Measurements from ENCODE around the gene RREB1. TPM values are rescaled to one million over a fixed set of nuclear protein-coding genes. Genes with fewer than 3 reads are reported as not detected.

The RREB1 gene
- polyA plus RNA-seq, 1 donor (not counting 4 experiments of a cell fraction or from before 2014, with no cell fraction given) = 6.1 TPM

DNA sequence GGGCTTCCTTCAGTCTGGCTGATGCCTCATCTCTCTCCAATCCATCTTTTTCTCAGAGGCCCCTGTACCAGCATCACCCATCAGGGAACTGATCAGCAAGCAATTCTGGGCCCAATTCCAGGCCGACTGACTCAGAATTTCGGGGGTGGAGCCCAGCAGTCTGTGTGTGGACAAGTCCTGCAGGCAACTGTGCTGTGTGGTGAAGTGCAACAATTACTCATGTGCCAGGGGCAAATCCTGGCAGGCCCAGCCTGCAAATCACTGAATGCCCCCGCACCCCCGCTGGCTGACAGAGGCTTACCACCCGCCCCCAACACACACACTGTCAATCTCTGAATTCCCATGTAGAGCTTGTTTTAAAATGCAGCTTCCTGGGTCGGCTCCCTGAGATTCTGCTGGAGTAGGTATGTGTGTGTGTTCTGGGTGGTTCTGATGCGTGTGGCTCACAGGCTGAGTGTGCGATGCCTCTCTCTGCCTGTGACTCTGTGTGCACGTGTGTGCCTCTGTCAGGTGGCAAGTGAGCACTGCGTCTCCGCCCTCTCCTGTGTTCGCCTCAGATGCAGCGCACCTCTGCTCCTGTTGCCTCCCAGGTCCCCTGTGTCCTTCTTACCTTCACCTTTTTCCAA lies 159.8 kb downstream of the RREB1 start:
- TF ChIP-seq EZH2 (IDR thresholded peaks at IDR 0.05; ENCODE audit: low read length) = no peak
- TF ChIP-seq, protein P1, sequence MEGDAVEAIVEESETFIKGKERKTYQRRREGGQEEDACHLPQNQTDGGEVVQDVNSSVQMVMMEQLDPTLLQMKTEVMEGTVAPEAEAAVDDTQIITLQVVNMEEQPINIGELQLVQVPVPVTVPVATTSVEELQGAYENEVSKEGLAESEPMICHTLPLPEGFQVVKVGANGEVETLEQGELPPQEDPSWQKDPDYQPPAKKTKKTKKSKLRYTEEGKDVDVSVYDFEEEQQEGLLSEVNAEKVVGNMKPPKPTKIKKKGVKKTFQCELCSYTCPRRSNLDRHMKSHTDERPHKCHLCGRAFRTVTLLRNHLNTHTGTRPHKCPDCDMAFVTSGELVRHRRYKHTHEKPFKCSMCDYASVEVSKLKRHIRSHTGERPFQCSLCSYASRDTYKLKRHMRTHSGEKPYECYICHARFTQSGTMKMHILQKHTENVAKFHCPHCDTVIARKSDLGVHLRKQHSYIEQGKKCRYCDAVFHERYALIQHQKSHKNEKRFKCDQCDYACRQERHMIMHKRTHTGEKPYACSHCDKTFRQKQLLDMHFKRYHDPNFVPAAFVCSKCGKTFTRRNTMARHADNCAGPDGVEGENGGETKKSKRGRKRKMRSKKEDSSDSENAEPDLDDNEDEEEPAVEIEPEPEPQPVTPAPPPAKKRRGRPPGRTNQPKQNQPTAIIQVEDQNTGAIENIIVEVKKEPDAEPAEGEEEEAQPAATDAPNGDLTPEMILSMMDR (optimal IDR thresholded peaks at IDR 0.05 in 1 of 3, IDR thresholded peaks at IDR 0.05 in 1 of 3, conservative IDR thresholded peaks at IDR 0.05 in 1 of 3; ENCODE audit: extremely low read depth in 1 of 3, insufficient read depth in 2 of 3, low read length in 3 of 3) = no peak
- peak overlapping the region; percentile 93 for H3K4me2 ChIP-seq (ENCODE audit: control insufficient read depth, extremely low read depth, insufficient read depth, low read depth, low read length)
- DNase-seq (ENCODE audit: low read depth, low spot score) (peak; percentile 96), FAIRE-seq (peak; percentile 97)
- peak overlapping the region; percentile 76 for H3K9ac ChIP-seq (ENCODE audit: control insufficient read depth, extremely low read depth, insufficient read depth, low read length)
- no peaks in the 10 kb centered on the region for H4K20me1 ChIP-seq (ENCODE audit: control insufficient read depth, extremely low read depth, insufficient read depth, low read length)
- H3K4me1 ChIP-seq (ENCODE audit: control insufficient read depth, extremely low read depth, insufficient read depth, low read length) = peaks cover 17% of the 10 kb centered on the region
- no peaks in the 10 kb centered on the region for H3K79me2 ChIP-seq (ENCODE audit: control insufficient read depth, insufficient read depth, low read length)
- H3K9me3 ChIP-seq (ENCODE audit: control insufficient read depth, low read depth, low read length) = peaks cover 2% of the 10 kb centered on the region
- peak overlapping the region; percentile 91 for H3K27ac ChIP-seq (ENCODE audit: control insufficient read depth, insufficient read depth, low read length)
- H3K4me3 ChIP-seq (ENCODE audit: control insufficient read depth in 2 of 3, extremely low read depth in 1 of 3, insufficient read depth in 2 of 3, low read depth in 1 of 3, low read length in 3 of 3) = peak overlapping the region in 2 of 3 experiments; percentile 58 to 70
- peak overlapping the region; percentile 98 for H2AFZ ChIP-seq (ENCODE audit: control insufficient read depth, low read length)
- dilution Hi-C loops (cut with MboI; ENCODE audit: extremely low pct_ligation_motif_present, low sequenced_read_pairs) = no loop called here
- H3K36me3 ChIP-seq (ENCODE audit: control insufficient read depth in 2 of 2, extremely low read depth in 1 of 2, insufficient read depth in 2 of 2, low read length in 2 of 2) = no peaks in the 10 kb centered on the region
- H3K9me1 ChIP-seq (ENCODE audit: control insufficient read depth, extremely low read depth, insufficient read depth, low read length) = no peaks in the 10 kb centered on the region
- H3K27me3 ChIP-seq (ENCODE audit: control insufficient read depth, extremely low read depth, insufficient read depth, low read length) = no peaks in the 10 kb centered on the region

DNA sequence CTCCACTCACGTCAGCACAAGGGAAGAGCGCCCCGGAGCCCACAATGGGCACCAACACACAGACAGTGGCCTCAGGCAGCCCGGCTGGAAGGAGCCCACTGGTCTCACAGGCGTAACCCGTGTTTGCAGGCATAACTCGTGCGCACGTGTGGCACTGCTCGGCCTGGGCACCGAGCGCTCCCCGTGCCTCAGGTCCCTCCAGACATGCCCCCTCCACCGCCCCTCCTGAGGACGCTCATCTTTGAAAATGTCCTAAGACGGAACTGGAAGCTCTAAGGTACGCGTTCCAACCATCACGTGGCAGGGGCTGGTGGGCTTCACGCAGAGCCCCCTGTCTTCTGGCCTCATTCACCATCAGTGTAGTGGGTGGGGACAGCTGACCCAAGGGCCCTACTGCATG lies 160.6 kb downstream of the RREB1 start:
- Histone ChIP-seq H3K36me3 (ENCODE audit: control insufficient read depth in 2 of 2, extremely low read depth in 1 of 2, insufficient read depth in 2 of 2, low read length in 2 of 2) (no peaks in the 10 kb centered on the region), H4K20me1 (ENCODE audit: control insufficient read depth, extremely low read depth, insufficient read depth, low read length) (no peaks in the 10 kb centered on the region), H3K9me3 (ENCODE audit: control insufficient read depth, low read depth, low read length) (peaks cover 2% of the 10 kb centered on the region), H3K27ac (ENCODE audit: control insufficient read depth, insufficient read depth, low read length) (peak overlapping the region; percentile 91), H3K27me3 (ENCODE audit: control insufficient read depth, extremely low read depth, insufficient read depth, low read length) (no peaks in the 10 kb centered on the region), H3K9ac (ENCODE audit: control insufficient read depth, extremely low read depth, insufficient read depth, low read length) (peak overlapping the region; percentile 76), H2AFZ (ENCODE audit: control insufficient read depth, low read length) (no peak overlapping the region), H3K79me2 (ENCODE audit: control insufficient read depth, insufficient read depth, low read length) (no peaks in the 10 kb centered on the region), H3K9me1 (ENCODE audit: control insufficient read depth, extremely low read depth, insufficient read depth, low read length) (no peaks in the 10 kb centered on the region), H3K4me2 (ENCODE audit: control insufficient read depth, extremely low read depth, insufficient read depth, low read depth, low read length) (peak overlapping the region; percentile 93), H3K4me3 (ENCODE audit: control insufficient read depth in 2 of 3, extremely low read depth in 1 of 3, insufficient read depth in 2 of 3, low read depth in 1 of 3, low read length in 3 of 3) (no peak overlapping the region), H3K4me1 (ENCODE audit: control insufficient read depth, extremely low read depth, insufficient read depth, low read length) (peaks cover 17% of the 10 kb centered on the region)
- dilution Hi-C loops (cut with MboI; ENCODE audit: extremely low pct_ligation_motif_present, low sequenced_read_pairs) = no loop called here
- no peak for FAIRE-seq
- TF ChIP-seq, protein P1 (optimal IDR thresholded peaks at IDR 0.05 in 1 of 3, IDR thresholded peaks at IDR 0.05 in 1 of 3, conservative IDR thresholded peaks at IDR 0.05 in 1 of 3; ENCODE audit: extremely low read depth in 1 of 3, insufficient read depth in 2 of 3, low read length in 3 of 3) = no peak
- no peak for TF ChIP-seq EZH2 (IDR thresholded peaks at IDR 0.05; ENCODE audit: low read length)
- DNase-seq (ENCODE audit: low read depth, low spot score) = no peak

Measured in keratinocyte (primary cell).